ENCODE results near the gene AAMP. TPM values are rescaled to one million over a fixed set of nuclear protein-coding genes. Genes with fewer than 3 reads are reported as not detected.

AAMP gene
- total and polyA plus RNA-seq, 2 experiments from 2014 or later: 140 to 179 TPM

- Histone ChIP-seq H3K4me1 (ENCODE audit: insufficient read depth) (peaks cover 73% of the 10 kb centered on the region), H3K27ac (peak overlapping the region; percentile 93), H3K4me3 (no peak overlapping the region), H4K20me1 (ENCODE audit: insufficient read depth, poor library complexity, severe bottlenecking) (peaks cover 39% of the 10 kb centered on the region), H3K4me2 (peak overlapping the region; percentile 82), H3K27me3 (no peaks in the 10 kb centered on the region), H2AFZ (no peak overlapping the region), H3K9me2 (replicated peaks; ENCODE audit: insufficient read depth) (no peaks in the 10 kb centered on the region), H3K79me2 (peaks cover 84% of the 10 kb centered on the region), H3K36me3 (replicated peaks; ENCODE audit: insufficient read depth, low read depth) (no peaks in the 10 kb centered on the region), H3K9me3 (ENCODE audit: low read depth) (no peaks in the 10 kb centered on the region)
- 74% methylated on average over 6 of the region's 6 CpGs for WGBS (ENCODE audit: low lambda C conversion rate, missing lambda C conversion rate)
- DNase-seq (ENCODE audit: low spot score): no peak
- no peak for TF ChIP-seq EZH2 (IDR thresholded peaks at IDR 0.05; ENCODE audit: borderline replicate concordance)
- TF ChIP-seq CTCF (IDR thresholded peaks at IDR 0.05; ENCODE audit: poor library complexity): no peak
- no peak for TF ChIP-seq EZH2phosphoT487 (IDR thresholded peaks at IDR 0.05; ENCODE audit: low read depth, severe bottlenecking, unreplicated experiment)
Measured at GRCh38 chr2:218285604-218286003, 15.7 kb upstream of the AAMP start.

- Histone ChIP-seq H3K4me1 (ENCODE audit: insufficient read depth) (peaks cover 61% of the 10 kb centered on the region), H3K4me3 (no peak overlapping the region), H2AFZ (no peak overlapping the region), H3K4me2 (peak overlapping the region; percentile 82), H3K27ac (peak overlapping the region; percentile 93), H3K79me2 (peaks cover 84% of the 10 kb centered on the region), H3K27me3 (no peaks in the 10 kb centered on the region), H3K36me3 (replicated peaks; ENCODE audit: insufficient read depth, low read depth) (no peaks in the 10 kb centered on the region), H4K20me1 (ENCODE audit: insufficient read depth, poor library complexity, severe bottlenecking) (peaks cover 41% of the 10 kb centered on the region), H3K9me2 (replicated peaks; ENCODE audit: insufficient read depth) (no peaks in the 10 kb centered on the region), H3K9me3 (ENCODE audit: low read depth) (no peaks in the 10 kb centered on the region)
- 59% methylated on average over 16 of the region's 16 CpGs for WGBS (ENCODE audit: low lambda C conversion rate, missing lambda C conversion rate)
- TF ChIP-seq EZH2phosphoT487 (IDR thresholded peaks at IDR 0.05; ENCODE audit: low read depth, severe bottlenecking, unreplicated experiment): no peak
- peak; percentile 83 for DNase-seq (ENCODE audit: low spot score)
Measured at GRCh38 chr2:218284106-218284811, 14.3 kb upstream of the AAMP start.

GRCh38 chr2:218282173-218282991 lies 12.4 kb upstream of the AAMP start:
- H3K27me3 ChIP-seq: no peaks in the 10 kb centered on the region
- H3K27ac ChIP-seq: peak overlapping the region; percentile 93
- H4K20me1 ChIP-seq (ENCODE audit: insufficient read depth, poor library complexity, severe bottlenecking): peaks cover 46% of the 10 kb centered on the region
- DNase-seq (ENCODE audit: low spot score): peak; percentile 54
- H3K4me1 ChIP-seq (ENCODE audit: insufficient read depth): peaks cover 43% of the 10 kb centered on the region
- no peak overlapping the region for H2AFZ ChIP-seq
- H3K9me3 ChIP-seq (ENCODE audit: low read depth): no peaks in the 10 kb centered on the region
- 72% methylated on average over 13 of the region's 17 CpGs for WGBS (ENCODE audit: low lambda C conversion rate, missing lambda C conversion rate)
- no peak for TF ChIP-seq EZH2phosphoT487 (IDR thresholded peaks at IDR 0.05; ENCODE audit: low read depth, severe bottlenecking, unreplicated experiment)
- no peak for TF ChIP-seq CTCF (IDR thresholded peaks at IDR 0.05; ENCODE audit: poor library complexity)
- TF ChIP-seq EZH2 (IDR thresholded peaks at IDR 0.05; ENCODE audit: borderline replicate concordance): no peak
- H3K4me3 ChIP-seq: no peak overlapping the region
- H3K36me3 ChIP-seq (replicated peaks; ENCODE audit: insufficient read depth, low read depth): no peaks in the 10 kb centered on the region
- H3K4me2 ChIP-seq: no peak overlapping the region
- H3K9me2 ChIP-seq (replicated peaks; ENCODE audit: insufficient read depth): no peaks in the 10 kb centered on the region
- peaks cover 66% of the 10 kb centered on the region for H3K79me2 ChIP-seq

- Histone ChIP-seq H3K4me2 (no peak overlapping the region), H3K4me1 (ENCODE audit: insufficient read depth) (peaks cover 40% of the 10 kb centered on the region), H4K20me1 (ENCODE audit: insufficient read depth, poor library complexity, severe bottlenecking) (peaks cover 46% of the 10 kb centered on the region), H3K4me3 (no peak overlapping the region), H3K9me2 (replicated peaks; ENCODE audit: insufficient read depth) (no peaks in the 10 kb centered on the region), H3K79me2 (peaks cover 66% of the 10 kb centered on the region), H3K9me3 (ENCODE audit: low read depth) (no peaks in the 10 kb centered on the region), H3K36me3 (replicated peaks; ENCODE audit: insufficient read depth, low read depth) (no peaks in the 10 kb centered on the region), H3K27ac (peak overlapping the region; percentile 1), H2AFZ (no peak overlapping the region), H3K27me3 (no peaks in the 10 kb centered on the region)
- TF ChIP-seq EZH2 (IDR thresholded peaks at IDR 0.05; ENCODE audit: borderline replicate concordance) (no peak), CTCF (IDR thresholded peaks at IDR 0.05; ENCODE audit: poor library complexity) (no peak), EZH2phosphoT487 (IDR thresholded peaks at IDR 0.05; ENCODE audit: low read depth, severe bottlenecking, unreplicated experiment) (no peak)
- DNase-seq (ENCODE audit: low spot score): no peak
- 79% methylated on average over 3 of the region's 3 CpGs for WGBS (ENCODE audit: low lambda C conversion rate, missing lambda C conversion rate)
Measured at GRCh38 chr2:218281449-218281848, 11.5 kb upstream of the AAMP start.

All from hepatocyte (in vitro differentiated cells).